SK-N-SH (cell line): ENCODE measurements around the gene ELMOD1.

Source experiments
- ELF1 ChIP-seq: IDR thresholded peaks from 2 replicates; pipeline ENCODE4 v1.4.0; 2012
- EP300 ChIP-seq, 2 experiments: IDR thresholded peaks; 2 replicates each; pipeline versions ENCODE4 v1.4.0 to v1.6.1; 2012; ENCODE audit warnings: borderline replicate concordance in 1 of 2, low read depth in 1 of 2, low read length in 1 of 2

- TF ChIP-seq ELF1 (no peak), EP300 (IDR thresholded peaks at IDR 0.05; ENCODE audit: borderline replicate concordance in 1 of 2, low read depth in 1 of 2, low read length in 1 of 2) (no peak)
Observed at GRCh38 chr11:107624983-107625684, 34.2 kb downstream of the ELMOD1 start.
